MV-4-11 (cell line): Measurements from ENCODE around the gene RGS7.
"Not testable (repeated sequence)": the region's sequence is repeated elsewhere in the genome, so short reads cannot be mapped to it uniquely, and the experiment has no call there.

ENCODE experiments used
- DNase-seq: peaks from one replicate; lab custom pipeline; 2025; lab: John Stamatoyannopoulos, UW

RGS7 gene

GRCh38 chr1:241332037-241332409 lies 25.0 kb downstream of the RGS7 start:
- no peak for DNase-seq

GRCh38 chr1:241331328-241332036 lies 25.5 kb downstream of the RGS7 start:
- no peak for DNase-seq

DNA sequence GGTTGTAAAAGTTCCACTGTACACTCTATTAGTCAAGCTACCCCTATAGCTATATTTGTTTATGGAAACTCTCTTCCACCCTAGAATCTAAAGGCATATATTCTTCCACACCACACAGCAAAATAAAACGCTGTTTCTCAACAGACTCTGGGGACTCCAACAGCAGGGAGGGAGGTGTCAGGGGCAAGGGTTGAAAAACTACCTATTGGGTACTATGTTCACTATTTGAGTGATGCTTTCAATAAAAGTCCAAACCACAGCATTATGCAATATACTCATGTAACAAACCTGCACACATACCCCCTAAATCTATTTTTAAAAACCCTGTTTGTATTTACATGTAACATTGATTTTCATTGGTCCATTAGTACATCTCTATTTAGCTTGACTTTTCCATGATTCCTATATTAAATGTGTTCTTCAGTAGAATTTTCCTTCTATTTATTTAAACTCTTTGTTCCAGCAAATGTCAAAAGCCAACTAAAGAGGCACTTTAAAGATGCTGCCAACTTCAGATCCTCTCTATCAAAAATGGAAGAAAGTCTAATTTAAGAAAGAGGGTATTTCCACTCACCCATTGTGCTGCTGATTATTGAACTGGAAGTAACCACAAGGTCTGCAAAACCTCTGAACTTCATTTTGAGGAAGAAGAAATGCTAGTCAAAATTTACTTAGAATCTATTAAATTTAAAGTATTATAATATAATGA lies 26.2 kb downstream of the RGS7 start:
- DNase-seq: no peak

DNA sequence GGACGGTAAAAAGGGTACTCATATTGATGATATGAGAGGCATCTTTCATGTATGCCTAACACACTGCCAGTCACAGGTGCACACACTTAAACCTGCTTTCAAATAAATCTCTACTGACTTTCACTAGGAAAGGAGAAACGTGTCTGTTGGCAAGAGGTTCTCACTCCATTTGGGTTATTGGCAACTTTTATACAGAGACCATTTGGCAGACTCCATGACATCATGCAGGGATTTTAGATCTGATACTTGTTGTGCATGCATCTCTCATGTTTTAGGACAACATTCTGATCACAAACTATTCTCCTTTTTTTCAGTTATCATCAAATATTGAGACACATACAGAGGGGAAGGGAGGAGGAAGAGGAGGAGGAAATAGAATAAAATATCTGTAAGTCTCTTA lies 31.5 kb downstream of the RGS7 start:
- DNase-seq: no peak

- peak; percentile 17 for DNase-seq
Observed at GRCh38 chr1:241323514-241324195, 33.4 kb downstream of the RGS7 start.

DNA sequence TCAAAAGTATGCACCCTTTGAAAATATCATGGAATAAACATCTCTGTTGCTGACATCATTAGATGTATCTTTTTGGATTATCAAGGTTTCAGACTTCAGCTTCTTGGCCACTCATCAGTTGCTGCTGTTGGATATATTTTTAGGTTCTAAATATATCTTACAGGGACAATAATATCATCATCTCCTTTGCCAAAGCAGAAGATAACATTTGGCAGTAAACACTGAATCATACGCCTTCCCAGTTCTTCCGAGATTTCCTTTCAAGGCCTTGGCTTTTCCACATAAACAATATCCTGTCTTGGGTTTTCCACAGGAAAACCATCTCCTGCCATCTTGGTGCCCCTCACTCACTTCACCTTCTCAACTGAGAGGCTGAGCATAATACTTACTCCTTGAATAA lies 39.3 kb downstream of the RGS7 start:
- DNase-seq: no peak

- DNase-seq: no peak
Observed at GRCh38 chr1:241316372-241316771, 40.6 kb downstream of the RGS7 start.

GRCh38 chr1:241311056-241311746 lies 45.8 kb downstream of the RGS7 start:
- DNase-seq: peak; percentile 62

DNA sequence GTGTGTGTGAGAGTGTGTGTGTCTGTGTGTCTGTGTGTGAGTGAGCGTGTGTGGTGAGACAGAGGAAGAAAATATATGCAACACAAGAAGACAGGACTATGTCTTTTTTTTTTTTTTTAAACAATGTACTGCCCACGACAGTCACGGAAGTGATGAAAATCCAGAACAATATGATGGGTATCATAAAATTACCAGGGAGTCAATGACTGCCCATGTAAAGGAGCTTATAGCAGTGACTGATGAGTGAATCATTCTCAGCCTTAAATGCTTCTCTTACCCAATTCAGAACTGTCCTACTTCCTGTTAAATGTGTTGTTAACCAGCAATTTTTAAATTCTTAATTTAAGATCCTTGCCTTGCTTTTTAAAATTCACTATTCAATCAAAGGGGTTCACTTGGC lies 46.6 kb downstream of the RGS7 start:
- DNase-seq: peak; percentile 91

GRCh38 chr1:241309651-241310050 lies 47.4 kb downstream of the RGS7 start:
- DNase-seq: no peak

DNA sequence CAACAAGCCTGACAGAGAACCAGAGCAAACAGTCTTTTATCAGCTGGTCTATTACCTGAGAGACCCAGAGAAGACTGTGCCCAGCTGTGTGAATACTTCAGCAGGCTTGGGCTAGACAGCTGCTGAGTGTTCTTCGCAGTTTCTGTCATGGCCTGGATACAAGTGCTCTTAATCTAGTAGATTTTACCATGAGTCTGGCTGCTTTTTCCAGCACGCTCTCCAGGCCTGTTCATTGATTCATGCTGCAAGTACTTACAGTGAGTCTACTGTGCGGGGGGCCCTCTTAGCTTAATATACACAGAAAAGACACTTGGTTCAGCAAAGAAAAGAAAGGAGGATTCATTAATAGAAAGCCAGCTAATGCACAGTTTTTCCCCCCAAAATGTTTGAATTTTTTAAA lies 48.5 kb downstream of the RGS7 start:
- no peak for DNase-seq

- DNase-seq: no peak
Observed at GRCh38 chr1:241308011-241308410, 49.0 kb downstream of the RGS7 start.

DNA sequence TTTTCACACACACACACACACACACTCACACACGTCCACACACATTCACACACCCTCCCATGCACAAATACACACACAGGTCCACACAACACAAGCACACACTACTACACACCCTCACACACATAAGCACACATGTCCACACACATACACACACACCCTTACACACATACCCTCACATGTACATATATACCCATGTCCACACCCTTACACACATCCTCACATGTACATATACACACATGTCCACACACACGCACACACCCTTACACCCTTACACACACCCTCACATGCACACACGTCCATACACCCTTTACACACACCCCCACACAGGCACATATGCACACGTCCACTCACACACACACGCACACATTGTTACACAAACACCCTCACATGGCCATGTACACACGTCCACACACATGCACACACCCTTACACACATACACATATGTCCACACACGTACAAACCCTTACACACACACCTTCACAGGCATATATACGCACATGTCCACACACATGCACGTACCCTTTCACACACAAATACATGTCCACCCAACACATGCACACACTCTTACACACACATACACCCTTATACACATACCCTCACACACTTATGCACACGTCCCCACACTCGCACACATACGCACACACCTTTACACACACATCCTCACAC lies 50.7 kb downstream of the RGS7 start:
- no peak for DNase-seq

DNA sequence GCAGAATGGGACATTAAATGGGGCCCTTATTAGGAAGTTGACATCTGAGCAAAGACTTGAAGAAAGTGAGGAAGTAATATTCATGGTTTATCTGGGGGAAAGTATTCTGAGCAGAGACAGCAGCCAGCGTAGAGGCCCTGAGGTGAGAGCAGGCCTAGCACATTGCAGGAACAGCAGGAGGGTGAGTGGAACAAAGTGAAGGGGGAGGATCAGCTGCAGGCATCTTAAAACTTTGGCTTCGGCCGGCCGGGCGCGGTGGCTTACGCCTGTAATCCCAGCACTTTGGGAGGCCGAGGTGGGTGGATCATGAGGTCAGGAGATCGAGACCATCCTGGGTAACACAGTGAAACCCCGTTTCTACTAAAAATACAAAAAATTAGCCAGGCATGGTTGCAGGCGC lies 55.0 kb downstream of the RGS7 start:
- not testable (repeated sequence) for DNase-seq

DNA sequence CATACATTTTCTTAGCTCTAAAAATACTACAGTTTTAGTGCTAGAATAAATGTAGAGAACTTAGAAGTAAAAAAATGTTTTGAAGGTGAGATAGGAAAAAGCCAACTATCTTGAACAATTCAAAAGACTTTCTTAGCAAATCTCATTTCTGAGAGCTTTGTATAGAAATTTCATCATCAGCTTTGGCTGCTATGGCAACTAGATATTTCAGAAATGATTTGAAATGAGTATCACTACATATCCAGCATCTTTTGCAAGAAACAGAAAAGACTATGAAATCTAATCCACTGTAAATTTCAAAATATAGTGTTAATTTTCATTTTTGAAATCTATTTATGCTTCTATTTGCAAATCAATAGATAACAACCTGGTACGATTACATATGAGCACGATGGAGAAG lies 57.7 kb downstream of the RGS7 start:
- no peak for DNase-seq

- no peak for DNase-seq
Observed at GRCh38 chr1:241292973-241293372, 64.0 kb downstream of the RGS7 start.

- not testable (repeated sequence) for DNase-seq
Observed at GRCh38 chr1:241291548-241291947, 65.5 kb downstream of the RGS7 start.

GRCh38 chr1:241286486-241286885 lies 70.5 kb downstream of the RGS7 start:
- DNase-seq: no peak

GRCh38 chr1:241276391-241276790 lies 80.6 kb downstream of the RGS7 start:
- DNase-seq: no peak

GRCh38 chr1:241275981-241276380 lies 81.0 kb downstream of the RGS7 start:
- no peak for DNase-seq

GRCh38 chr1:241275226-241275625 lies 81.8 kb downstream of the RGS7 start:
- no peak for DNase-seq

DNA sequence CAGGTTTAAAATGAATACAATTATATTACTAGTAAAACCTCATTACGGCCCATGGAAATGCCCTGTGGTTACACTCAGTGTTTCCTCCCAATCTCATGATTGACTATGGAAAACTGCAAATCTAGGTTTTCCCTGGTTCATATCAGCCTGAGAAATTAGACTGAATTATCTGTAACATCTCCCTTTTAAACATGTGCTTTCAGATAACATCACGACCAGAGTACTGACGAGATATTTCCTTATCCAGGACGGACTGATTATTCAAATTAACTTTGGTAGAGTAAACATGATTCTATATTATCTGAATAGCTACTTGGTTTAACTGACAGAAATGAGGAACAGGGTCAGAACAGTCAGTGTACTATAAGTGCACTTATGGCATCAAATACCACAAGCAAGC lies 82.3 kb downstream of the RGS7 start:
- no peak for DNase-seq
